GM18870 (cell line): ENCODE results near the gene ATP5F1D.

Experiments used
- ATAC-seq: cut with Tn5 transposase; IDR thresholded peaks from one replicate; pipeline ENCODE4 v1.9.1; 2021; ENCODE audit warnings: moderate library complexity; ENCODE audit not compliant: unreplicated experiment

Gene ATP5F1D

DNA sequence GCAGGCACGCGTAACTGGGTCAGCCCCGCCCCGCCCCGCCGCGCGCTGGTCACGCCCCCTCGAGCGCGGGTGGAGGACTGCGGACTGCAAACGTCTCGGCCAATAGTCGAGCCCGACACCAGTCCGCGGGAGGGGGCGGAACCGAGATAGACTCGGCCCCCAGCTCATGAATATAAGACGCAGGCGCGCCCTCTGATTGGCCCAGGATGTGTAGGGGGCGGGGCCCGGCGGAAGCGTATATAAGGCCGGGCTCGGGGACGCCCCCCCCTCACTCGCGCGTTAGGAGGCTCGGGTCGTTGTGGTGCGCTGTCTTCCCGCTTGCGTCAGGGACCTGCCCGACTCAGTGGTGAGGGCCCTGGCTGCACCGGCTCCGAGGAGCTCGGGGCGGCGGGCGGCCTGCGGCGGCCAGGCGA, 27.5 kb downstream of the ATP5F1D start, which contains the start of gene CIRBP:
Gene CIRBP (plus strand): TSS at position 268 of the 413 bp plus-strand sequence. CDS start 1,602 bp downstream, outside the sequence.
- peak; percentile 48 for ATAC-seq

DNA sequence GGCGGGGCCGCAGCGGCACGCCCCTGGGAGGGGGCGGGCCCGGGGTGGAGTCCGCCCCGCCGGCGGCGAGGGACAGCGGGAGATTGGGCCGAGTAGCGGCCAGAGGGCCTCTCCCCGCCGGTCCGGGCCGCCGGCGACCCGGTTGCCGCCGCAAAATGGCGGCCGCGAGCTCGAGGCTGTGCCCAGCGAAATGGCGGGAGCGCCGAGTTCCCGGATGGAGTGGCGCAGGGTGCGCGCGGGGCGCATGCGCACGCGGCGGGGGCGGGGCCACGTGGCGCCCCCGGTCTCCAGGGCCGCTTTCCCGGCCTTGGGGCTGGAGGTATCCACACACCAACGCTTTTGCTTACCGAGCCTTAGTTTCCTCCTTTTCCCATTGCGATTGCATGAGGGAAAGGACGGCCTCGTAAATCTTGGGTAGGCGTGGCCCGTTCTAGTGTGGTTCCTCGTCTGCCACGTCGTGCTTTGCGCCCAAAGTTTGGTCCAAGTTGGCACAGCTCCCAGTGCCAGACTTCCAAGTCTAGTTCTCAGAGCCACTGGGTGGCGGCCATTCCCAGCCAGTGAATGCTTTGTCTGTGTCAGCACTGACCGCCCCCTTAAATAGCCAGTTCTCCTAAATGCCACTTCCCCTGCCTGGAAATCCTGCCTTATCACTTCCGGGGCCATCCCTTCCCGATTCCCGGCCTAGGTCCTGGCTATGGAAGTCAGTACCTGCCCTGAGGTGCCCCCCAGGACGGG, 28.1 kb downstream of the ATP5F1D start:
- ATAC-seq = peak; percentile 4

DNA sequence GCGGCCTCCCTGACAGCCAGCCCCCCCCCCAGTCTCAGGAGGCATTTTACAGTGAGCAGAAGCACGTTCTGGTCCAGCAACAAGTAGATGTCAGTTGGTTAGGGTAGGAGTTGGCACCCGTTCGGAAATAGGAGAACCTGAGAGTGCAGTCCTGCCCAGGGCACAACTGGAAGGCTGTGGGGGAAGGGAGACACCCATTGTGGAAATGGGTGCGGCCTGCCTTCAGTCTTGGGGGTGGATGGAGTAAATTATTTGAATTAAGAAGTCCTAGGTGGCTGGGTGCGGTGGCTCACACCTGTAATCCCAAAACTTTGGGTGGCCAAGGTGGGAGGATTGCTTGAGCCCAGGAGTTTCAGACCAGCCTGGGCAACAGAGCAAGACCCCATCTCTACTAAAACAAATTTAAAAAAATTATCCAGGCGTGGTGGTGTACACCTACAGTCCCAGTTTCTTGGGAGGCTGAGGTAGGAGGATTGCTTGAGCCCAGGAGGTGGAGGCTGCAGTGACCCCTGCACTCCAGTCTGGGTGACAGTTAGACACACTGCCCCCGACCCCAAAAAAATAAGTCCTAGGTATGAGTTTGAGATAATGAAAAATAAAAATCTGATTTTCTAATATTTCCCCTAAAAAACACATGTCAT, 28.8 kb downstream of the ATP5F1D start:
- no peak for ATAC-seq

DNA sequence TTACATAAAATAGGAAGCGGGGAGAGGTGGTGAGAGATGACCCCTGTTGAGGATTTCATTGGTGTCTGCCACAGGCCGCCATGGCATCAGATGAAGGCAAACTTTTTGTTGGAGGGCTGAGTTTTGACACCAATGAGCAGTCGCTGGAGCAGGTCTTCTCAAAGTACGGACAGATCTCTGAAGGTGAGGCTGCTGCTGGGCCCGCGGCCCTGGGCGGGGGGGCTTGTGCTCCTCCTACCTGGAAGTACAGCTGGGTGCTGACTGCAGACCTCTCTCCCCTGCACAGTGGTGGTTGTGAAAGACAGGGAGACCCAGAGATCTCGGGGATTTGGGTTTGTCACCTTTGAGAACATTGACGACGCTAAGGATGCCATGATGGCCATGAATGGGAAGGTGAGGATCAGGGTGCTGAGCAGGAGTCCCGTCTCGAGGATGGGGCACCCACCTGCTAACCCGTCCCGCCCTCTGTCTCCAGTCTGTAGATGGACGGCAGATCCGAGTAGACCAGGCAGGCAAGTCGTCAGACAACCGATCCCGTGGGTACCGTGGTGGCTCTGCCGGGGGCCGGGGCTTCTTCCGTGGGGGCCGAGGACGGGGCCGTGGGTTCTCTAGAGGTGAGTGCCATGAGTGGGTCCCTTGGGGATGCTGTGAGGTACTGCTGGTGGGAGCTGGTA, 29.4 kb downstream of the ATP5F1D start:
- no peak for ATAC-seq

DNA sequence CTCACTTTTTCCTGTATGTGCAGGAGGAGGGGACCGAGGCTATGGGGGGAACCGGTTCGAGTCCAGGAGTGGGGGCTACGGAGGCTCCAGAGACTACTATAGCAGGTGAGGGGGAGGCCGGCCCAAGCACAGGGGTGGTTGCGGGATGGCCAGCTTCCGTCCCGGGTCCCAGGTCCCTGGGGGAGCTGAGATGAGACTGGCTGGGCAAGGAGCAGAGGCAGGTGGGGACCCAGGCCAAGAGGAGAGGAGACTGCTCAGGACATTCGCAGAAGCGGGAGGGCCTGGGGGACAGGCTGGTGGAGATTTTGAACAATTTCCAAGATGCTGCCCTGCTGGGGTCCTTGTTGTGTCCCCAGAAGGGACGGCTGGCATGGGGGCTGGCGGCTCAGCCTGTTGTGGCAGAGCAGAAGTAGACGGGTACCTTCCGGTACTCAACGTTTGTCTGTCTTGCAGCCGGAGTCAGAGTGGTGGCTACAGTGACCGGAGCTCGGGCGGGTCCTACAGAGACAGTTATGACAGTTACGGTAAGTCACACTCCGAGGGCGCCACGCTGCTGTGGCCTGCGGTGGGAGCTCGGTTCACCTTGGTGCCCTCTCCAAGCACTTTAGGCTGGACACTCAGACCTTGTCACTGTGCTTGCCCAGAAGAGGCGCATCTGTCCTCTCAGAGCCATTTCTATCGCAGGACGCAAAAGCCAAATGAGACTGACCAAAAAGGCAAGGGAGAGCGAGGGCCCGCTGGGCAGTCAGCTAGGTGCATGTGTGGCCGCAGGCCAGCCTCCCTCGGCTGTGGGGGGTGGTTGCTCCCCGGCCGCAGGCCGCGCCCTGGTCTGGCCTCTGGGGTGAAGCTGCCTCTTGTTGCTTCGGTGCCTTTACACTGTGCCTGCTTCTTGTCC, 30.2 kb downstream of the ATP5F1D start:
- no peak for ATAC-seq

DNA sequence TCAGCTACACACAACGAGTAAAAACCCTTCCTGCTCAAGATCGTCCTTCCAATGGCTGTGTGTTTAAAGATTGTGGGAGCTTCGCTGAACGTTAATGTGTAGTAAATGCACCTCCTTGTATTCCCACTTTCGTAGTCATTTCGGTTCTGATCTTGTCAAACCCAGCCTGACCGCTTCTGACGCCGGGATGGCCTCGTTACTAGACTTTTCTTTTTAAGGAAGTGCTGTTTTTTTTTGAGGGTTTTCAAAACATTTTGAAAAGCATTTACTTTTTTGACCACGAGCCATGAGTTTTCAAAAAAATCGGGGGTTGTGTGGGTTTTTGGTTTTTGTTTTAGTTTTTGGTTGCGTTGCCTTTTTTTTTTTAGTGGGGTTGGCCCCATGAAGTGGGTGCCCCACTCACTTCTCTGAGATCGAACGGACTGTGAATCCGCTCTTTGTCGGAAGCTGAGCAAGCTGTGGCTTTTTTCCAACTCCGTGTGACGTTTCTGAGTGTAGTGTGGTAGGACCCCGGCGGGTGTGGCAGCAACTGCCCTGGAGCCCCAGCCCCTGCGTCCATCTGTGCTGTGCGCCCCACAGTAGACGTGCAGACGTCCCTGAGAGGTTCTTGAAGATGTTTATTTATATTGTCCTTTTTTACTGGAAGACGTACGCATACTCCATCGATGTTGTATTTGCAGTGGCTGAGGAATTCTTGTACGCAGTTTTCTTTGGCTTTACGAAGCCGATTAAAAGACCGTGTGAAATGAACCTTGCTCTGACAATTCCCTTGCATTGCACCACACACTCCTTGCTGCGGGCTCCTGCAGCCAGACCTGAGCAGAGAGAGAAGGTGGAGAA, 31.1 kb downstream of the ATP5F1D start:
- no peak for ATAC-seq

DNA sequence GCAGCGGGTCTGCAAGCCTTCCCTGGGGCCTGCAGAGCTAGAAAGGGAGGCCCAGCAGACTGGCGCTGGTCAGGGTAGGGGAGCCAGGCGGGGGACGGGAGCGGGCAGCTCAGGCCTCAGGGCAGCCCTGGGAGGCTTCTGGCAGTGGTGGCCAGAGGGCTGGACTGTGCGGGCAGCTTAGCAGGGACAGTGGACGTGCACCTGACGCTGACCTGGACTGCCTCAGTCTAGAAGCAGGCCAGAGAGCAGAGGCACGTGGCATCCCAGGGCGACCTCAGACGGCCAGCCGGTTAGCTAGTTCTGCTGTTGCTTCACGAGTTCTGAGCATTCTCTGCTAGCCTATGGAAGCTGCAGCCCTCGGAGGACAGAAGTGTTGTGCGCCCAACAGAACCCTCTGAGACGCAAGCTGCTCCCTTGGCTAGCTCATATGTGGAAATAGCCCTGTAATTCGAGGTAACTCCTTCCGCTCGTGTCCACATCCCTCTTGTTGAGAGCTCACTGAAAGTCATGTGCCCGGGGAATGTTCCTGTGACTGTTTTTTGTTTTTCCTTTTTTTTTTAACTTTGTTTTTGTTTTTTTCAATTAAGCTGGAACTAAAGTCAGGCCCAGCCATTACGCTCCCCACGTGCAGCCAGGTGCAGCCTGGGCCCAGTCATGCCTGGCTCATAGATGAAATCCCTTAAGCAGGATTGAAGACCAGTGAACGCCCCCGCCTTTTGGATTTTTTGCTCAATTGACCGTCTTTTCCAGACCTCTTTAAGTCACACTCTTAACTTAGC, 31.9 kb downstream of the ATP5F1D start:
- ATAC-seq = no peak

DNA sequence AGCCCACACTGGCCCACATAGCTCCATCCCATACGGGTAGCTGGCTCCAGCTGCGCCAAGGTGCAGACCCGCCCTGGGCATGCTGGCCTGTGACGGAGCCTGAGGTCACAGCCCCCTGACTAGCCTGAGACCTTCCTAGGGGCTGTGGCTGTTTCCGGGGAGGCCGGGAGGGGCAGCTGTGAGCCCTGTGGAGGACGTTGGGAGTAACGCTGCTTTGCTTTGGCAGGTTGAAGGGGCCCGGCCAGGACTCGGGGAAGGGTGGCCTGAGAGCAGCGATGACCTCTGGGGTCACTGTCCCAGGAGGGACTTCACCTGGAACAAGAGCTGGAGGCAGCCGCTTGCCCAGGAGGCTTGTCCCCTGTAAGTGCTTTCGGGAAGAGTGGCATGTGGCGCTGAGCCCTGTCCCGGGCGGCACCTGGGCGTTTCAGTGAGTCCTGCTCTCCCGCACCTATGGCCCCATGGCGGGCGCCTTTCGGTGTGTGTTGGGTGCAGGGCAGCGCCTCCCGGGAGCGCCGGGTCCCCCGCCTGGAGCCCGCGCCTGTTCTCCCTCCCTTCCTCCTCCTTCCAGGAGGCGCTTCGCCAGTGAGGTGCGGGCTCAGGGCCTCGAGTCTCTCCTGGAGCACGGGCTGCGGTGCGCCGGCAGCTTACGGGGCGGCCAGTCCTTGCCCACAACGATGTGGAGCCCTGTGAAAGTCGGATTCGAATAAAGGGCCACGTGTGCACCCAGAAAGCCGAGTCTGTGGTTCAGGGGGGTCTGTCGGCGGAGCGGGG, 32.7 kb downstream of the ATP5F1D start:
- ATAC-seq = no peak

DNA sequence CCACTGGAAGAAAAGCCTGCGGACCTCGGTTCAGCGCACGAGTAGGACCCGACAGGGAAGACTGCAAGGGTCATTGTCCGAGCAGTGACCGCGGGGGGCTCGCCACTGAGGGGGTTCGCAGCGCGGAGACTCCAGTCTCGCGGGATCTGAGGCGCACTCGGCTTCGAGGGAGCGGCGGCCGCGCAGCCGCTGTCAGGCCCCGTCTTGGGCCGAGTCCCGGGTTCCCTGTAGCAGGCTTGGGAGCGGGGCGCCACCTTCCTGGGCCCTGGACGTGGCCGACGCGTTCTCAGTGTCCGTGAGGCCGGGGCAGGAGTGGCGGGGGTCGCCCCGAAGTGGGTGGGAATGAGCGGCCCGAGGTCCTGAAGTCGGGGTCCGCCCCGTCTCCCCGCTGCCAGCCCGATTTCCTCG, 33.3 kb downstream of the ATP5F1D start:
- peak; percentile 1 for ATAC-seq

DNA sequence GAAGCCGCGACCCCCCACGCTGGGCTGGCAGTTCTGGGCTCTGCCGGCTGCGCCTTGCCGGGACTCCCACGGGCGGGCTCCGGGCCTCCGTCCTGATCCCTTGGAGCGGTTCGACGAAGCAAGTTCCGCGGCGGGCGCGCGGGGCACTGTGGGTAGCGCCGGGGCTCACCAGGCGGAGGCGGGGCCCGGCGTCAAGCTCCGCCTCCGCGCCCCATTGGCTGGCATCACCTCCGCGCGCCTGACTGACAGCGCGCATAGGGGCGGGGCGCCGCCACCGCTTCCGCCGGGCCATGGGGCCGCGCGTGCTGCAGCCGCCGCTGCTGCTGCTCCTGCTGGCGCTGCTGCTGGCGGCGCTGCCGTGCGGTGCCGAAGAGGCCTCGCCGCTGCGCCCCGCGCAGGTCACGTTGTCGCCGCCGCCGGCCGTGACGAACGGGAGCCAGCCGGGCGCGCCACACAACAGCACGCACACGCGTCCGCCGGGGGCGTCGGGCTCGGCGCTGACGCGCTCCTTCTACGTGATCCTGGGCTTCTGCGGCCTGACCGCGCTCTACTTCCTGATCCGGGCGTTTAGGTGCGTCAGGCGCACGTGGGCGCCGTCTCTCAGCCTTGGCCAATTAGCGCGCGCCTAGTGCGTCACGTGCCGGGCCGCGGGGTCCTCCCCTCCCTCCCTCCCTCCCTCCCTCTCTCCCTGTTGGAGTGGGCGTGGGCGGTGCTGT, 33.9 kb downstream of the ATP5F1D start, which contains the start of gene FAM174C:
Gene FAM174C (plus strand): TSS at position 271 of the 716 bp plus-strand sequence. CDS start 20 bp downstream, at position 291.
- ATAC-seq = peak; percentile 60

DNA sequence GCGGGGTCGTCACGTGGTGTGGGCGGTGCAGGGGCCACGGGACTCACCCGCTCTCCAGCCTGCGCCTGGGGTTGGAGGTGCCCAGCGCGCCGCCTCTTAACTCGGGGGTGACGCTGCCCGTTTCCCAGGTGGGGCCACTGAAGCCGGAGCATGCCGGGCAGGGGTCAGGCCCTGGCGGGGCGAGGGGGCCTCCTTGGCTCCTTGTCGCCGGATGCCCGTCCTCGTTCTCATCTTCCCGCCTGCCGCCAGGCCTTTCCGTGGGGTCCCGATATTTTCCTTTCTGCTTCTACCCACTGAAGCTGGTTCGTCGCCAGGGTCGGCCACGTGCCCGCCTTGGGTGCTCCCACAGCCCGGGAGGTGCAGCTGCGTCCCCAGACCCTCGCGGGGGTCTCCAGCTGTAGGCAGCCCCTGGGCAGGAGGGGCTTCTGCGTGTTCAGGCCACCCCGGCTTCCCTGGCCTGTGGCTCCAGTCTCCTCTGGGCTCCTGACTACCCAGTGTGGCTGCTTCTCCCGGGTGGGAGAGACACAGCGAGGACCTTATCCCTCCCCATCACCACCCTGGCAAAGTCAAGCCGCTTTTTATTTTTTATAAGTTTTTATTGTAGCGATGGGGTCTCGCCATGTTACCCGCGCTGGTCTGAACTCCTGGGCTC, 34.6 kb downstream of the ATP5F1D start:
- ATAC-seq = no peak

DNA sequence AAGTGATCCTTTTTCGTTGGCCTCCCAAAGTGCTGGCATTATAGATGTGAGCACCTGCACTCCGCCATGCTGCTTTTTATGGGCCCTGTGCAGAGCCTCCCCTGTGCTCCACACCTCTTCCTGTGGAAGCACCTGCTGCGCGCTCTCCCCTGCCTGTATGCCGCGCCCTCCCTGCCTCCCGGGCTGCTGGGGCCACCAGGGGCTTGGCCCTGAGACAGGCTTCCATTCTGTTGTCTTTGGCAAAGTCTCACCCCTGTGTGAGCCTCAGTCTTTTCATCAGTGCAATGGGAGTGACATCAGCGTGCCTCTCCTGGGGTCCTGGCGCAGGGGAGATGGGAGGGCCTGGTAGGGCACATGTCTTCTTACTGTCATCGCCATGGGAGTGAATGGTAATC, 35.1 kb downstream of the ATP5F1D start:
- no peak for ATAC-seq

DNA sequence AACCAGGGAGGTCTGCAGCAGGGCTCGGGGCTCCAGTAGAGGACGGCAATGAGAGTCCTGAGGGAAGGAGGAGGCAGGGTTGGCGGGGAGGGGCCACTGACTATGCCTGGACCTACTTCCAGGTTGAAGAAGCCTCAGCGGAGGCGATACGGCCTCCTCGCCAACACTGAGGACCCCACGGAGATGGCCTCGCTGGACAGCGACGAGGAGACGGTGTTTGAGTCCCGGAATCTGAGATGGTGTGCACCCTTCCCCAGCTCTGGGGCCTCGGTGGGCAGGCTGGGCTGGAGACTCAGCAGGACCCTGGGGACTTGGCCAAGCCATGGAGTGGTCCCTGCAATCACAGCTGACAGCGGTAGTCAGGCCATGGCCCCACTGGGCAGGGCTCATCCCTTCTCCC, 35.5 kb downstream of the ATP5F1D start:
- no peak for ATAC-seq

DNA sequence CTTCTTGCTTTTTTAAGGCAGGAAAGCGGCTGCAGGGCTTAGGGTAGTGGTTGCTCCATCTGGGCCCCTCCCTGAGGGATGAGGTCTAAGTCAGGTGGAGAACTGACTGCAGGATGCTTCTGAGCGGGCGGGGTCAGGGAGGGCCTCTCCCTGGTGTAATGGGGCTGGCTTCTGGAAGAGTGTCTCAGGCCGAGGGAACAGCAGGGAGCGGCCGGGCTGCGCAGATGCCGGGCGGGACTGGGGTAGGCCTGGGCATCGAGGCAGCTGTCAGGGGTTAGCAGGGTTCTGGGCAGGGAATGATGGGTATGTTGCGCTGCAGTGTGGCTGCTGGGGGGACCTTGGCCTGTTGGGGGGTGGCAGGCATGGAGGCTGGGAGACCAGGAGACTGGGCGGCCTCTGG, 36.5 kb downstream of the ATP5F1D start:
- ATAC-seq = no peak

DNA sequence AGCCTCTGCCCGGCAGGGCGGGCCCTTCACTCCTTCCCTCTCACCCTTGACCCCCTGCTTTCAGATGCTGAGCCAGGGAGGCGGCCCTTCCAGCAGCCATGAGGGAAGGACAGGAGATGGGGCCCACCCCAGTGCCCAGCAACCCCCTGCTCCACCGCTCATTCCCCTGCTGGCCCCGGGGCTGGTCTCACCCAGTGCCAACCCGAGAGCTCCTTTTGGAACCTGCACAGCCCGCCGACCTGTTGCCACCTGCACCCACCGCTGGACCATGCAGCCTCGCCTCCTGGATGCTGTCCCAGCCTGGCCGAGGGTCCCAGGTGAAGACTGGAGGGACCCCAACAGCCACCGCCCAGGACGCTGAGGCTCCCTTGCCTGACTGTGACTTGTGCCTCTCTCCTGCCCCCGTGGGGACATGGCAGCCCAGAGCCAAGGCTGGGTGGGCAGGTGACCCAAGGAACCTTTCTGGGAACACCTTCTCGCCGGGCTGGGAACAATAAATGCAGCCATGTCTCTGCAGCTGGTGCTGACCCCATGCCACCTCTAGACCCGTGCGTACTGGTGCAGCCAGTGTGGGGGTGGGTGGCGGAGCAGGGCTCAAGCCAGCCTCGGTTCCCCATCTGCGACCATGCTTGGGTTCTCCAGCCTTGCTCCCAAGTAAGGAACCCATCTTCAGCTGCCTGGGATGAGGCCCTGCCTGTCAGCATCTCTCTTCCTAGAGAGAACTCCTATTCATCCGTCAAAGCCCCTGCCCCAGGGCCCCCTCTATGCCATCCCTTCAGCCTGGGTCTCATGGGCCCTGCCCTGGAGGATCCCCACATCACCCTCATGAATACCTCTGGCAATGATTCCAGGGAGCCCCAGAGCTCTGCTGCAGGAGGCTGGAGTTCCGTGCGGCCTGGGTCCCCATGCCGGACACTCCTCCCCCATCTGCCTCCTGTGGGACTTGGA, 37.4 kb downstream of the ATP5F1D start:
- ATAC-seq = no peak

DNA sequence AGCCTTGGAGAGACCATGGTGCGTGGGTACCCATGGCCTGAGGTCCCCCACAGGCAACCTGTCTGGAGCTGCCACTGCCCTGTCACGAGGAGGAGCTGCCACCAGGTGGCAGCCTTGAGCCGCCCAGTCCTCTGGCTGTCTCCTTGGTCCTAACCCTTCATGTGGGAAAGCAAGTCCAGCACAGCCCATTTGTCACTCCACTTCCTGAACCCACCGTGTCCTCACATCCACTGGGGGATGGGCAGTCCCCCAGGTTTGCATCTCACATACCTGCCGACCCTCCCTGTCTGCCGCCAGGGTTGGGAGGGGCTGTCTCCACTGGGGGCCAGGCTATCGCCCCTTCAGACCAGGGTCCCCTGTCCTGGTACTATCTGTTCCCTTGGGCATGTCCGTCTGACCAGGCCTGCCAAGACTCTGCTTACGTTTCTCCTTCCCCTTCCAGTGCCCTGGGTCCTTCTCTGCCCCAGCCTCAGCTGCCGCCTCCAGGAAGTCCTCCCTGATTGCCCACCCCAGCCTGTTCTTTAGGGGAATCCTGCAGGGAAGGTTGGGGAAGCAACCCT, 38.3 kb downstream of the ATP5F1D start:
- ATAC-seq = no peak
